MM.1S (cell line): Measurements from ENCODE around the gene PCDH9.

Experiments
- DNase-seq: peaks from one replicate; pipeline ENCODE4 v3.0.0-alpha.2; 2015
- H2AFZ ChIP-seq: fragments of 300-600 bp; sonication (generic); 2 replicates; pipeline ENCODE4 v1.6.0; 2016; ENCODE audit warnings: antibody characterized with exemption, low read length
- H3F3A ChIP-seq: fragments of 300-600 bp; sonication (generic); 2 replicates; pipeline ENCODE4 v1.6.1; 2016; ENCODE audit warnings: mild to moderate bottlenecking, antibody characterized with exemption, low read length, moderate library complexity, mixed read lengths; ENCODE audit not compliant: insufficient read depth
- H3K27ac ChIP-seq: fragments of 300-600 bp; sonication (generic); 2 replicates; pipeline ENCODE4 v1.5.1; 2016; ENCODE audit warnings: mild to moderate bottlenecking, low read length
- H3K27me3 ChIP-seq: fragments of 300-600 bp; sonication (generic); replicated peaks from 2 replicates; pipeline ENCODE4 v1.6.0; 2016; ENCODE audit warnings: low read length; ENCODE audit not compliant: insufficient read depth
- H3K36me3 ChIP-seq: fragments of 300-600 bp; sonication (generic); replicated peaks from 2 replicates; pipeline ENCODE4 v1.6.1; 2016; ENCODE audit warnings: mild to moderate bottlenecking, low read length, mixed read lengths; ENCODE audit not compliant: insufficient read depth
- H3K4me1 ChIP-seq: fragments of 300-600 bp; sonication (generic); 2 replicates; pipeline ENCODE4 v1.6.1; 2016; ENCODE audit warnings: low read length, mixed read lengths
- H3K4me2 ChIP-seq: fragments of 300-600 bp; sonication (generic); 2 replicates; pipeline ENCODE4 v1.6.0; 2016; ENCODE audit warnings: low read depth, low read length
- H3K4me3 ChIP-seq: fragments of 300-600 bp; sonication (generic); 2 replicates; pipeline ENCODE4 v1.5.1; 2016; ENCODE audit warnings: low read length, mixed read lengths
- H3K79me2 ChIP-seq: fragments of 300-600 bp; sonication (generic); 2 replicates; pipeline ENCODE4 v1.6.1; 2016; ENCODE audit warnings: mixed run types, low read length, mixed read lengths
- H3K9ac ChIP-seq: fragments of 300-600 bp; sonication (generic); 2 replicates; pipeline ENCODE4 v1.6.1; 2016; ENCODE audit warnings: low read length, mixed read lengths
- H3K9me2 ChIP-seq: fragments of 300-600 bp; sonication (generic); replicated peaks from 2 replicates; pipeline ENCODE4 v1.6.1; 2016; ENCODE audit warnings: mild to moderate bottlenecking, low read length, mixed read lengths; ENCODE audit not compliant: insufficient read depth
- H3K9me3 ChIP-seq: fragments of 300-600 bp; sonication (generic); replicated peaks from 2 replicates; pipeline ENCODE4 v1.6.1; 2016; ENCODE audit warnings: mild to moderate bottlenecking, low read length, mixed read lengths; ENCODE audit not compliant: insufficient read depth
- H4K20me1 ChIP-seq: fragments of 300-600 bp; sonication (generic); 2 replicates; pipeline ENCODE4 v1.6.1; 2016; ENCODE audit warnings: mild to moderate bottlenecking, low read length, moderate library complexity, mixed read lengths; ENCODE audit not compliant: insufficient read depth
- CTCF ChIP-seq: fragments of 300-600 bp; sonication (generic); IDR thresholded peaks from 2 replicates; pipeline ENCODE4 v1.5.1; 2016; ENCODE audit warnings: antibody characterized with exemption, low read length, mixed read lengths
- EZH2 ChIP-seq: fragments of 300-600 bp; sonication (generic); optimal IDR thresholded peaks from 2 replicates; pipeline ENCODE3; 2017; ENCODE audit warnings: low read depth, mild to moderate bottlenecking, antibody characterized with exemption, low read length, mixed read lengths
- EZH2phosphoT487 ChIP-seq: fragments of 300-600 bp; sonication (generic); IDR thresholded peaks from 2 replicates; pipeline ENCODE4 v1.6.1; 2018; ENCODE audit warnings: antibody characterized with exemption, low read length

Gene PCDH9

DNA sequence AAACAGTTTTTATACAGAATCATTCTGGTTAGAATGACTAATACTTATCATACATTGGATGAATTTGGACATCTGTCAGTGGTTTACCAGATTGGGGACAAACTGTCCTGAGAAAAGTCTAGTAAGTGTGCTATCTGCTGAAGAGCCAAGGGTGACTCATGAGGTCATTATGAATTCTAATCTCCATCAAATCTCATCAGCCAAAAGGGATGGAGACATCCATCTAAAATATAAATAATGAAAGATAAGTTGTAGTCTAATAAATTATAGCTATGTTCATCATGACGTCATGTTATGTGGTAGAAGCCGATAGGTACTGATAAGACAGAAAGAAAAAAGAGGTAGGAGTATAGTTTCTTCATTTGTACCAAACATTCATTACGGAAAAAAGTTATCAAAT lies 804.4 kb downstream of the PCDH9 start:
- DNase-seq, result no peak
- no peaks in the 10 kb centered on the region for H3K9me2 ChIP-seq
- no peak overlapping the region for H3K9ac ChIP-seq
- H3K27me3 ChIP-seq, result no peaks in the 10 kb centered on the region
- no peak for TF ChIP-seq CTCF
- TF ChIP-seq EZH2phosphoT487, result no peak
- TF ChIP-seq EZH2, result no peak
- H3K4me2 ChIP-seq, result no peak overlapping the region
- H3K36me3 ChIP-seq, result no peaks in the 10 kb centered on the region
- H2AFZ ChIP-seq, result no peak overlapping the region
- H3K4me1 ChIP-seq, result no peaks in the 10 kb centered on the region
- H3K79me2 ChIP-seq, result no peaks in the 10 kb centered on the region
- no peak overlapping the region for H3K27ac ChIP-seq
- no peaks in the 10 kb centered on the region for H3F3A ChIP-seq
- H3K4me3 ChIP-seq, result no peak overlapping the region
- H3K9me3 ChIP-seq, result no peaks in the 10 kb centered on the region
- H4K20me1 ChIP-seq, result no peaks in the 10 kb centered on the region

- Histone ChIP-seq H3K4me3 (no peak overlapping the region), H3K36me3 (no peaks in the 10 kb centered on the region), H2AFZ (no peak overlapping the region), H3F3A (no peaks in the 10 kb centered on the region), H4K20me1 (no peaks in the 10 kb centered on the region), H3K9me2 (no peaks in the 10 kb centered on the region), H3K27me3 (no peaks in the 10 kb centered on the region), H3K79me2 (no peaks in the 10 kb centered on the region), H3K4me1 (no peaks in the 10 kb centered on the region), H3K9me3 (no peaks in the 10 kb centered on the region), H3K9ac (no peak overlapping the region), H3K4me2 (no peak overlapping the region), H3K27ac (no peak overlapping the region)
- no peak for DNase-seq
- TF ChIP-seq EZH2phosphoT487 (no peak), CTCF (no peak)
These were observed 805.7 kb downstream of the PCDH9 start for GRCh38 chr13:66424422-66424821.

GRCh38 chr13:66415444-66415843 lies 814.7 kb downstream of the PCDH9 start:
- Histone ChIP-seq H3K9ac (no peak overlapping the region), H3K27me3 (no peaks in the 10 kb centered on the region), H3K79me2 (no peaks in the 10 kb centered on the region), H3K4me3 (no peak overlapping the region), H3K4me2 (no peak overlapping the region), H3K4me1 (no peaks in the 10 kb centered on the region), H3K27ac (no peak overlapping the region), H3K36me3 (no peaks in the 10 kb centered on the region), H4K20me1 (no peaks in the 10 kb centered on the region), H2AFZ (no peak overlapping the region), H3F3A (no peaks in the 10 kb centered on the region), H3K9me3 (no peaks in the 10 kb centered on the region), H3K9me2 (no peaks in the 10 kb centered on the region)
- no peak for DNase-seq
- TF ChIP-seq EZH2phosphoT487 (no peak), EZH2 (no peak), CTCF (no peak)
